Measurements from ENCODE around the gene IGLL5.

IGLL5 gene

DNA sequence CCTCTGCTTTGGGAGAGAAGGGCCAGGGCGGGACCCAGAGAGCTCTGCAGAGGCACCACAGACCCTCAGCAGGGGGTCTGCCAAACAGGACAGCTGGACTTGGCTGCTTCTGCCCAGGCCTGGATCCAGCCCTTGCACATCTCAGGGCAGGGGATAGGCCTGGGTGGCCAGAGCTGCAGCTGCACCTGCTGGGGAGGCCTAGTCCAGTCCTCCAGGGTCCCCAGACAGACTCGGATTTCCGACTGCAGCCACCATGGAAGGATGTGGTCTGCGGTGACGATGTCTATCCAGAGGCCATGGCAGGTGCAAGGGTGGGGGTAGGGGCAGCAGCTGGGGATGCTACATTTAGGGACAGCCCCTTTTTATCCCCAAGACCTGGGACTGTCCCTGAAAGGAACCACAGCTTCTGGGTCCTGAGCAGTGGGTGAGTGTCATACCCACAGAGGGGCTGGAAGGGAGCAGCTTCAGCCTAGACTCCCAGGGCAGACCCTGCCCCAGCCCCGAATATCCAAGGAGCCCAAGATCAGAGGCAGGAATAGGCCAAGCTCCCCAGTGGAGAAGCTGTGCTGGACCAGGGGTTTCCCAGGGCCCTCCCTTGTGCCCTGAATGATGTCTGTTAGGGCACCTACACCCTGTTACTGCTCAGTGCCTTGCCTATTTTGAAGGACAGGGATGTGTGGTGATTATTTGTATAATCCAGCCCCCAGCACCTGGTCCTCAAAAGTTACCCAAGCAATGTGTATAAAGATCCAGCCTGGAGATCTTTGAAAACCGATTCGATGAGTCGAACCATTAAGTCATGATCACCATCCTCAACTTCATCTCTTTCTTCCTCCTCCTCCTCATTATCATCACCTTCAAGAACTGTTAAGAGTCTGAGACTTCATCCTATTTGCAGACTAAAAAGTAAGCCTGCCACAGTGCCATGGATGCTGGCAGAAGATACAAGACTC lies 2.5 kb upstream of the IGLL5 start:
- DNase-seq (ENCODE audit: extremely low spot score): no peak
- ChIA-PET CTCF (interaction anchor here (0.7 to 2.9 kb wide), 20 partner anchors 10 to 677 kb away, joined by 3 to 42 read pairs (median 6); no protein-coding TSS in a partner anchor), POLR2A (interaction anchor here (0.6 kb wide), 1 partner anchor 175 kb away, joined by 3 read pairs; no protein-coding TSS in a partner anchor)

DNA sequence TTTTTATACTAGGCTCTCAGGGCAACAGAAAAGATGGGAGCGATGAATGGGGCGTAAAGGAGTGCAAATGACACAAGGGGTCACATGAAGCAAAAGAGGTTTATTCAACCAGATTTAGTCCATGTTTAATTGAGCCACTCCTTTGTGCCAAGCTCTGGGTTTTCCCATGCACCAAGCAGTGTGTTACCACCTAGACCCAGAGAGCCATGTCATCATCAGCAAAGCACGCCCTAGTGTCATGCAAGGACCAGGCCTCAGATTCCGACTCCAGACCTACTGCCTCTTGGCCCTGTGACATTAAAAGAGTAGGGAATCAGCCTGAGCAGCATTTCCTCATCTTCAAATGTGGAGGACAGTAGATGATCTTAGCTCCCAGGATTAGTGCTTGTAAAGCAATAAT lies 1.1 kb upstream of the IGLL5 start:
- ChIA-PET POLR2A (no interaction called here), CTCF (no interaction called here)
- TF ChIP-seq, protein P1, sequence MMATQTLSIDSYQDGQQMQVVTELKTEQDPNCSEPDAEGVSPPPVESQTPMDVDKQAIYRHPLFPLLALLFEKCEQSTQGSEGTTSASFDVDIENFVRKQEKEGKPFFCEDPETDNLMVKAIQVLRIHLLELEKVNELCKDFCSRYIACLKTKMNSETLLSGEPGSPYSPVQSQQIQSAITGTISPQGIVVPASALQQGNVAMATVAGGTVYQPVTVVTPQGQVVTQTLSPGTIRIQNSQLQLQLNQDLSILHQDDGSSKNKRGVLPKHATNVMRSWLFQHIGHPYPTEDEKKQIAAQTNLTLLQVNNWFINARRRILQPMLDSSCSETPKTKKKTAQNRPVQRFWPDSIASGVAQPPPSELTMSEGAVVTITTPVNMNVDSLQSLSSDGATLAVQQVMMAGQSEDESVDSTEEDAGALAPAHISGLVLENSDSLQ (IDR thresholded peaks at IDR 0.05): no peak
- TF ChIP-seq FOXM1 (IDR thresholded peaks at IDR 0.05; ENCODE audit: borderline replicate concordance): no peak
- TF ChIP-seq ARNT (IDR thresholded peaks at IDR 0.05): no peak
- TF ChIP-seq FOXA1 (IDR thresholded peaks at IDR 0.05): no peak
- TF ChIP-seq FOXK2 (IDR thresholded peaks at IDR 0.05): no peak
- no peak for TF ChIP-seq TARDBP (IDR thresholded peaks at IDR 0.05)
- no peak for TF ChIP-seq SP1 (IDR thresholded peaks at IDR 0.05)
- TF ChIP-seq ZNF384 (IDR thresholded peaks at IDR 0.05): no peak
- TF ChIP-seq SUZ12 (IDR thresholded peaks at IDR 0.05): no peak
- no peak for TF ChIP-seq CTBP1 (IDR thresholded peaks at IDR 0.05; ENCODE audit: borderline replicate concordance)
- TF ChIP-seq LEF1 (IDR thresholded peaks at IDR 0.05; ENCODE audit: borderline replicate concordance): no peak
- no peak for DNase-seq (ENCODE audit: extremely low spot score)

More for the DNA sequence above, 2.5 kb upstream of the IGLL5 start:
- no peak for TF ChIP-seq NFRKB (IDR thresholded peaks at IDR 0.05)
- TF ChIP-seq ZNF384 (IDR thresholded peaks at IDR 0.05): no peak
- TF ChIP-seq FOXA1 (IDR thresholded peaks at IDR 0.05): no peak
- no peak for TF ChIP-seq LEF1 (IDR thresholded peaks at IDR 0.05; ENCODE audit: borderline replicate concordance)
- TF ChIP-seq FOXM1 (IDR thresholded peaks at IDR 0.05; ENCODE audit: borderline replicate concordance): no peak
- TF ChIP-seq SP1 (IDR thresholded peaks at IDR 0.05): no peak
- no peak for TF ChIP-seq L3MBTL2 (conservative IDR thresholded peaks at IDR 0.05)
- no peak for TF ChIP-seq SUZ12 (IDR thresholded peaks at IDR 0.05)
- no peak for TF ChIP-seq TARDBP (IDR thresholded peaks at IDR 0.05)
- TF ChIP-seq, protein P1 (IDR thresholded peaks at IDR 0.05): no peak
- TF ChIP-seq FOXK2 (IDR thresholded peaks at IDR 0.05): no peak
- no peak for TF ChIP-seq HDGF (IDR thresholded peaks at IDR 0.05; ENCODE audit: borderline replicate concordance)
- no peak for TF ChIP-seq CTBP1 (IDR thresholded peaks at IDR 0.05; ENCODE audit: borderline replicate concordance)

DNA sequence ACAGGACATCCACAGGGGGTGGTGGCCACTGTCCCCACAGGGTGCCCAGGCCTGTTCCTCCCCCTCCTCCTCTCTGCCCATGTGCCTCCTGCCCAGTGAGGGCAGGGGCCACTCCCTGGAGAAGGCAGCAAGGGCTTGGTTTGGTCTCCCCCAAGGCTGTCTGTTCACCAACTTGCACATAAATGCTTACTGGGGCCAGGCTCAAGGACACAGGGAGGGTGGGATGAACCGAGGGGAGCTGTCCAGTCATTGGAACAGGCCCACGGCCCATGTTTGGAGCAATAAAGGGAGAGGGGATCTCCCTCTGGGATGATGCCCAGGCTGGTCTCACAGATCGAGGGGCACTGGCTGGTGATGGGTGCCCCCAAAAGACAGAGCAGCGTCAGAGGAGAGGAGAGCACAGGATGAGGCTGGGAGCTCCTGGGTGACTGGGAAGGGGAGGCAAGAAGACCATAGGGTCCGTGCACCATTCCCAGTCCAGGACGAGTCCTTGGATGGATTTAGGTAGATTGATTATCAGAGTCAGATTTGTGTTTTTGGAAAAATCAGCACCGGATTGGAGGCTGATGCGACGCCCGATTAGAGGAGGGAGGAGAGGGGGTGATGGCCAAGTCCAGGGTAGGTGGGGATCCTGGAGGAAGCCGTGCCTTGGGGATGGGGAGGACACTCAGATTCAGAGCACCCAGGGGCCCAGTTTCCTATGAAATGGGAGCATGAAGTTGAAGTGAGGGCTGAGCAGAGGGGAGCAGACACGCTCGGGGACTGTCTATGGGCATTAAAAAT lies 1.1 kb downstream of the IGLL5 start:
- CTCF ChIA-PET: no interaction called here
- TF ChIP-seq LEF1 (IDR thresholded peaks at IDR 0.05; ENCODE audit: borderline replicate concordance) (no peak), L3MBTL2 (conservative IDR thresholded peaks at IDR 0.05) (no peak)
- POLR2A ChIA-PET: no interaction called here

DNA sequence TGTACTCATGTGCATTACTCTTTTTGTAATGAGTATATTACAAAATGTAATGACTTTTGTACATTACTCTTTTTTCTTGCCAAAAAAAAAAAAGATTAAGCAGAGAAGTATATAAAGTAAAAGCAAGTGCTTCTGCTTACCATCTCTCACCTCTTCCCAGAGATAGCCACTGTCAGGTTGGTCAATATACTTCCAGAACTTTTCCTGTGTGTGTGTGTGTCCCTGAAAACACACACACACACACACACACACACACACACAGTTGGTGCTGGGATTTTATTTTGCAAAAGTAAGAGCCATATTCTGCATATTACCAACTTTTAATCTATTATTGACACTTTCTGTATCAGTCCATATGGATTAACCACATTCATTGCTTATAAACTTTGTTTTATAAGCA lies 2.5 kb downstream of the IGLL5 start:
- no peak for TF ChIP-seq NFRKB (IDR thresholded peaks at IDR 0.05)
- no peak for TF ChIP-seq L3MBTL2 (conservative IDR thresholded peaks at IDR 0.05)
- TF ChIP-seq LEF1 (IDR thresholded peaks at IDR 0.05; ENCODE audit: borderline replicate concordance): no peak
- no peak for TF ChIP-seq SP1 (IDR thresholded peaks at IDR 0.05)
- ChIA-PET POLR2A (no interaction called here), CTCF (no interaction called here)
- DNase-seq (ENCODE audit: extremely low spot score): no peak

More for the DNA sequence above, 1.1 kb downstream of the IGLL5 start:
- DNase-seq (ENCODE audit: extremely low spot score): no peak

DNA sequence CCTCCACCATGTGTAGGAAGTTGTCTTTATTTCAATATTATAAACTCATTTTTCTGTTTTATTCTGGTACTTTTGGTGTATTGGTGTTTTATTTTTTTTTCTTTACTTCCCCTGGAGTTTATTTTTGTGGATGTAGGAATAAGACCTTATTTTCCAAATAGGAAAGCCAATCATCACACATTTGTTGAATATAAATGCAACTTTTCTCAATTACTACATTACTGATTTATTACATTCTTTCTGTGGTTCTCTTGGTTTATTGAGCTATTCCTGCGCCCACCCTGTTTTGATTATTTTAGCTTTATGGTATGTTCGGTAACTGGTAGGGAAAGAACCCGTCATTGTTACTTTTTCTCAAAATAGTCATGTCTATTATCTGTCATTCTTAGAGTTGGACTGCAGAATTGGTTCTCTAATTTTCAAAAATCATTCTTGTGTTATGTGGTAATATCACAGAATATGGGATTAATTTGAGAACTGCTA lies 3.6 kb downstream of the IGLL5 start:
- DNase-seq (ENCODE audit: extremely low spot score): no peak
- ChIA-PET CTCF (no interaction called here), POLR2A (no interaction called here)
- TF ChIP-seq ELF4 (IDR thresholded peaks at IDR 0.05) (no peak), FOXA1 (IDR thresholded peaks at IDR 0.05) (no peak)

DNA sequence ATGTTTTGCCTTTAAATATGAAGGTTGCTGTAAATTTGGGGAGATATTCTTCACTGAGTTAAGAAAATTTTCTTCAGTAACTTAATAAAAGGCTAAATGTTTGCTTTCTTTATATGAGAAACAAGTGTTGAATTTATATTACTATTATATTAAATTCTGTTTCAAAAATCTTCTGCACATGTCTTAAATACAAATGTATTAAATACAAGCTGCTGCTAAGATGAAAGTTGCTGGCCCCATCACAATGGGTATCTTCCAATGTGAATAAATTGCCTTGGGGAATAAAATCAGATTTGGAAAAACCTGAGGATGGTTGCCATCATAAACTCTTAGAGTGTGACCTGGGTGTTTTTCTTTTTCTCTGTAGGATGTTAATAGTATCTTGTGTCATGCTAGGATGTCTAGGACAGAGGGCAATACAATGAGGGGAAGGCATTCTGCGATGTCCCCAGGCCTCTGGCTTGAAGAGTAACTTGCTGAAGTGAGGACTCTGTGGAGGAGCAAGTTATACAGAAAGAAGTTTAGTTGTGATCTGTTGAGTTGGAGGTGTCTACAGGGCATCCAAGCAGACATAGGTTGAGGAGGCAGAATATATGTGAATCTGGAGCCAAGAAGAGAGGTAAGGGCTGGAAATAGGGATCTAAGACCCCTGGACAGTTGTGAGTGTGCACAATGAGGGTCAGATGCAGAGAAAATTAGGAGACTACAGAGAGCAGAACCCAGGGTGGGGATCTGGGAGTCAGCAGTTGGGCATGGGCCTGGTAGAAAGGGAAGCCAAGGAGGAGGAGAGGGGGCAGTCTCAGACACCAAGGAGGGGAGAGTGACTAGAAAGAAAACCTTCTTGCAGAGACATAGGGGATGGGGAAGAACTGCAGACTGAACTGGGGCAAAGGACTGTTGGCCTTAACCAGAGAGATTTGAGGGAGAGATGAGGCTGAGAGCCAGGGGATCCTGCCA lies 4.8 kb downstream of the IGLL5 start:
- ChIA-PET CTCF (interaction anchor here (1.1 kb wide), 1 partner anchor 8 kb away, joined by 3 read pairs; no protein-coding TSS in a partner anchor), POLR2A (no interaction called here)
- DNase-seq (ENCODE audit: extremely low spot score): no peak
- TF ChIP-seq ZNF384 (IDR thresholded peaks at IDR 0.05): no peak
- TF ChIP-seq FOXA1 (IDR thresholded peaks at IDR 0.05): no peak

Measured in HEK293T (cell line).